Astrocyte of the cerebellum (primary cell): ENCODE measurements around the gene VWA2.
"Not testable (repeated sequence)": the region's sequence is repeated elsewhere in the genome, so short reads cannot be mapped to it uniquely, and the experiment has no call there.

Source experiments
- DNase-seq: peaks from one replicate; pipeline ENCODE4 v3.0.0-alpha.2; 2011; ENCODE audit warnings: low read depth
- H3K4me3 ChIP-seq: 2 replicates; pipeline ENCODE4 v1.5.1; 2011; ENCODE audit warnings: mild to moderate bottlenecking, low read depth, low read length, moderate library complexity
- CTCF ChIP-seq: IDR thresholded peaks from 2 replicates; pipeline ENCODE4 v1.5.1; 2012; ENCODE audit warnings: low read length, low read depth, moderate library complexity, mild to moderate bottlenecking; ENCODE audit errors: missing control alignments
- in situ Hi-C: cut with HindIII; loops from 2 replicates; pipeline ENCODE4 v1.10.0; 2017; ENCODE audit warnings: low sequenced_read_pairs

The VWA2 gene

GRCh38 chr10:114328874-114329273 is 89.8 kb downstream of the VWA2 start:
- TF ChIP-seq CTCF = no peak
- no peak overlapping the region for H3K4me3 ChIP-seq
- in situ Hi-C loops = no loop called here
- no peak for DNase-seq

- no peak for DNase-seq
- no peak for TF ChIP-seq CTCF
- in situ Hi-C loops = no loop called here
- H3K4me3 ChIP-seq = no peak overlapping the region
Observed at GRCh38 chr10:114329634-114330365, 90.7 kb downstream of the VWA2 start.

- no peak for TF ChIP-seq CTCF
- in situ Hi-C loops = no loop called here
- no peak overlapping the region for H3K4me3 ChIP-seq
- no peak for DNase-seq
Observed at GRCh38 chr10:114332301-114333192, 93.5 kb downstream of the VWA2 start.

GRCh38 chr10:114333441-114333840 is 94.4 kb downstream of the VWA2 start:
- DNase-seq, H3K4me3 ChIP-seq, in situ Hi-C loops: not testable (repeated sequence)

GRCh38 chr10:114334301-114334700 is 95.2 kb downstream of the VWA2 start:
- peak; percentile 66 for DNase-seq
- H3K4me3 ChIP-seq = no peak overlapping the region
- in situ Hi-C loops = no loop called here
- no peak for TF ChIP-seq CTCF

- DNase-seq = no peak
- no peak overlapping the region for H3K4me3 ChIP-seq
- TF ChIP-seq CTCF = no peak
- in situ Hi-C loops = no loop called here
Observed at GRCh38 chr10:114335614-114336013, 96.6 kb downstream of the VWA2 start.
